HL-60 (cell line): ENCODE data around the gene COQ10A.

Experiments used
- POLR2AphosphoS5 ChIP-seq: IDR thresholded peaks from 2 replicates; pipeline ENCODE4 v1.6.1; 2012; ENCODE audit warnings: low read depth
- SPI1 ChIP-seq: IDR thresholded peaks from 2 replicates; pipeline ENCODE4 v1.6.1; 2012; ENCODE audit warnings: low read depth, mild to moderate bottlenecking, borderline replicate concordance
- TF ChIP-seq, protein P1 (sequence below): IDR thresholded peaks from one replicate; pipeline ENCODE4 v1.5.1; 2011; ENCODE audit warnings: low read length, control low read depth, inconsistent platforms; ENCODE audit not compliant: insufficient read depth
- TF ChIP-seq, protein P2 (sequence below): IDR thresholded peaks from 2 replicates; pipeline ENCODE4 v1.6.1; 2012; ENCODE audit warnings: low read depth; ENCODE audit not compliant: insufficient replicate concordance

DNA sequence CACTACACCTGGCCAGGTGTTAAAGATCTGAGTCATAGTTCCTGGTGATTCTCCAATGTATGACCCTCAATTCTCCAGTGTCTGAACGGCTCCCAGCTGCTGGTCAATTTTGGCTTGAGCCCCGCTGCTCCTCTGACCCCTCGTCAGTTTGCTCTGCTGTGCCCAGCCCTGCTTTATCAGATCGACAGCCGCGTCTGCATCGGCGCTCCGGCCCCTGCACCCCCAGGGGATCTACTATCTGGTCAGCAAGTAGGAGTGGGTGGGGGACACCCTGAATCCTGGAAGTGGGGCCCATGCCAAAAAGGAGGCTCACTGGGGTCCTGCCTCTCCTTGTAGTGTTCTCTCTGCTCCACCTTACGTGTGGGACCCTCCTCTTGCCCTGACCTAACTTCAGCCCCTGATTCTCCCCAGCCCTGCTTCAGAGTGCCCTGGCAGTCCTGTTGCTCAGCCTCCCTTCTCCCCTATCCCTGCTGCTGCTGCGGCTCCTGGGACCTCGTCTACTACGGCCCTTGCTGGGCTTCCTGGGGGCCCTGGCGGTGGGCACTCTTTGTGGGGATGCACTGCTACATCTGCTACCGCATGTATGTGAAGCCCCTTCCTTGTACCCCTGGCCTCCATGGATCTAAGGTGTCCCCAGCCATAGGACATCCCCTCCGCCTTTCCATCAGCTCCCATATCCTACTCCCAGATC lies 31.9 kb upstream of the COQ10A start:
- TF ChIP-seq, protein P1, sequence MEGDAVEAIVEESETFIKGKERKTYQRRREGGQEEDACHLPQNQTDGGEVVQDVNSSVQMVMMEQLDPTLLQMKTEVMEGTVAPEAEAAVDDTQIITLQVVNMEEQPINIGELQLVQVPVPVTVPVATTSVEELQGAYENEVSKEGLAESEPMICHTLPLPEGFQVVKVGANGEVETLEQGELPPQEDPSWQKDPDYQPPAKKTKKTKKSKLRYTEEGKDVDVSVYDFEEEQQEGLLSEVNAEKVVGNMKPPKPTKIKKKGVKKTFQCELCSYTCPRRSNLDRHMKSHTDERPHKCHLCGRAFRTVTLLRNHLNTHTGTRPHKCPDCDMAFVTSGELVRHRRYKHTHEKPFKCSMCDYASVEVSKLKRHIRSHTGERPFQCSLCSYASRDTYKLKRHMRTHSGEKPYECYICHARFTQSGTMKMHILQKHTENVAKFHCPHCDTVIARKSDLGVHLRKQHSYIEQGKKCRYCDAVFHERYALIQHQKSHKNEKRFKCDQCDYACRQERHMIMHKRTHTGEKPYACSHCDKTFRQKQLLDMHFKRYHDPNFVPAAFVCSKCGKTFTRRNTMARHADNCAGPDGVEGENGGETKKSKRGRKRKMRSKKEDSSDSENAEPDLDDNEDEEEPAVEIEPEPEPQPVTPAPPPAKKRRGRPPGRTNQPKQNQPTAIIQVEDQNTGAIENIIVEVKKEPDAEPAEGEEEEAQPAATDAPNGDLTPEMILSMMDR: no peak
- TF ChIP-seq POLR2AphosphoS5: no peak
- TF ChIP-seq, protein P2, sequence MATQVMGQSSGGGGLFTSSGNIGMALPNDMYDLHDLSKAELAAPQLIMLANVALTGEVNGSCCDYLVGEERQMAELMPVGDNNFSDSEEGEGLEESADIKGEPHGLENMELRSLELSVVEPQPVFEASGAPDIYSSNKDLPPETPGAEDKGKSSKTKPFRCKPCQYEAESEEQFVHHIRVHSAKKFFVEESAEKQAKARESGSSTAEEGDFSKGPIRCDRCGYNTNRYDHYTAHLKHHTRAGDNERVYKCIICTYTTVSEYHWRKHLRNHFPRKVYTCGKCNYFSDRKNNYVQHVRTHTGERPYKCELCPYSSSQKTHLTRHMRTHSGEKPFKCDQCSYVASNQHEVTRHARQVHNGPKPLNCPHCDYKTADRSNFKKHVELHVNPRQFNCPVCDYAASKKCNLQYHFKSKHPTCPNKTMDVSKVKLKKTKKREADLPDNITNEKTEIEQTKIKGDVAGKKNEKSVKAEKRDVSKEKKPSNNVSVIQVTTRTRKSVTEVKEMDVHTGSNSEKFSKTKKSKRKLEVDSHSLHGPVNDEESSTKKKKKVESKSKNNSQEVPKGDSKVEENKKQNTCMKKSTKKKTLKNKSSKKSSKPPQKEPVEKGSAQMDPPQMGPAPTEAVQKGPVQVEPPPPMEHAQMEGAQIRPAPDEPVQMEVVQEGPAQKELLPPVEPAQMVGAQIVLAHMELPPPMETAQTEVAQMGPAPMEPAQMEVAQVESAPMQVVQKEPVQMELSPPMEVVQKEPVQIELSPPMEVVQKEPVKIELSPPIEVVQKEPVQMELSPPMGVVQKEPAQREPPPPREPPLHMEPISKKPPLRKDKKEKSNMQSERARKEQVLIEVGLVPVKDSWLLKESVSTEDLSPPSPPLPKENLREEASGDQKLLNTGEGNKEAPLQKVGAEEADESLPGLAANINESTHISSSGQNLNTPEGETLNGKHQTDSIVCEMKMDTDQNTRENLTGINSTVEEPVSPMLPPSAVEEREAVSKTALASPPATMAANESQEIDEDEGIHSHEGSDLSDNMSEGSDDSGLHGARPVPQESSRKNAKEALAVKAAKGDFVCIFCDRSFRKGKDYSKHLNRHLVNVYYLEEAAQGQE: no peak
- no peak for TF ChIP-seq SPI1
